Ovary (tissue), 9 donors: ENCODE measurements around the gene PLCB2. TPM values are rescaled to one million over a fixed set of nuclear protein-coding genes. Genes with fewer than 3 reads are reported as not detected.

Source experiments
- DNase-seq, 5 donors: peaks; one replicate each; pipeline ENCODE4 v3.0.0-alpha.2; 2019 to 2020
- H3K27ac ChIP-seq, 2 donors: fragments of 200-600 bp; one replicate each; pipeline versions ENCODE4 v1.5.1 to v1.8.0; 2019 to 2022
- H3K27me3 ChIP-seq: fragments of 200-600 bp; one replicate; pipeline ENCODE4 v1.8.0; 2022
- H3K36me3 ChIP-seq: fragments of 200-600 bp; sonication (generic); one replicate; pipeline ENCODE4 v1.5.1; 2019
- H3K4me1 ChIP-seq: one replicate; pipeline ENCODE4 v1.8.1; 2013; ENCODE audit warnings: mild to moderate bottlenecking, moderate library complexity; ENCODE audit not compliant: insufficient read depth
- H3K4me3 ChIP-seq: fragments of 200-600 bp; sonication (generic); one replicate; pipeline ENCODE4 v1.5.1; 2017
- H3K9me3 ChIP-seq, 2 donors: fragments of 200-600 bp in 1 of 2; sonication (generic) in 1 of 2; one replicate each; pipeline versions ENCODE4 v1.5.1 to v1.8.1; 2013 to 2019; ENCODE audit warnings: mild to moderate bottlenecking in 1 of 2, moderate library complexity in 1 of 2
- EP300 ChIP-seq: sonication (generic); formaldehyde crosslinking; IDR thresholded peaks from one replicate; pipeline ENCODE4 v1.6.1; 2017; ENCODE audit warnings: antibody characterized with exemption
- POLR2A ChIP-seq: fragments of 450-650 bp; IDR thresholded peaks from one replicate; pipeline ENCODE4 v1.6.1; 2017; ENCODE audit warnings: antibody characterized with exemption, mild to moderate bottlenecking, moderate library complexity
- WGBS, 3 donors: extraction: QIAGEN DNeasy Blood & Tissue Kit in 1 of 3; methylation state at CpG; one replicate each; pipeline versions ENCODE4 v1.1.5 to v1.1.7; 2013 to 2017; 5-methylcytosine and 5-hydroxymethylcytosine counted together
- intact Hi-C, 4 donors: fragments of 100-400 bp; cut with DNase I; formaldehyde crosslinking; loops; one replicate each; pipeline versions ENCODE4 v1.11.0 to v1.15.1; 2022 to 2023
- polyA plus RNA-seq, 2 donors: library from polyadenylated mRNA; stranded (reverse); fragments of 200-250 nt in 1 of 2; fragments of 350-450 nt in 1 of 2; fragmentation: Illumina TruSeq in 1 of 2; extraction: RNeasy Lipid Tissue Mini Kit (QIAGEN cat#74804) in 1 of 2; gene quantifications; one replicate each; pipeline ENCODE4 v1.2.3, GENCODE V29; 2013 to 2014
- total RNA-seq, 7 donors: library from RNA; depleted of rRNA in 2 of 7; stranded (reverse); fragments of >200 nt in 2 of 7; fragmentation: NEBNext Ultra II Directional in 3 of 7; extraction: Animal tissue kit (Norgen Biotek cat#: 25700) in 3 of 7; gene quantifications; one replicate each; pipeline versions ENCODE4 v1.1.0 to v1.2.4, GENCODE V29; 2016 to 2023
- TF ChIP-seq, protein P1 (sequence below), 3 donors: fragments of 450-650 bp in 2 of 3; fragments of 200-600 bp in 1 of 3; IDR thresholded peaks; one replicate each; pipeline versions ENCODE4 v1.5.1 to v1.8.0; 2016 to 2022; ENCODE audit warnings: antibody characterized with exemption in 3 of 3, mild to moderate bottlenecking in 1 of 3
- donor health status: DM: no; HTN: no; CAD: no; lungs with moderate emphysema.
- donor health status: DM: no; HTN: no; CAD: no.
- donor health status: Bipolar disorder and iron deficiency.
- donor health status: DM: yes; HTN: yes; CAD: no.
- donor health status: DM: no; HTN: no; CAD: no.
- donor health status: DM: yes; HTN: yes; CAD: no.

PLCB2 gene
- total and polyA plus RNA-seq, 9 donors, result 1.9 to 13.9 (median 6.0) TPM

- H3K4me3 ChIP-seq, result no peak overlapping the region
- no peak for DNase-seq
- no peaks in the 10 kb centered on the region for H3K27me3 ChIP-seq
- no peak overlapping the region for H3K27ac ChIP-seq
- 94 to 100% (median 97%) methylated on average over 5 of the region's 5 CpGs for WGBS, 3 donors
- no peaks in the 10 kb centered on the region for H3K36me3 ChIP-seq
- H3K9me3 ChIP-seq, result no peaks in the 10 kb centered on the region
- no peaks in the 10 kb centered on the region for H3K4me1 ChIP-seq
- TF ChIP-seq, protein P1, sequence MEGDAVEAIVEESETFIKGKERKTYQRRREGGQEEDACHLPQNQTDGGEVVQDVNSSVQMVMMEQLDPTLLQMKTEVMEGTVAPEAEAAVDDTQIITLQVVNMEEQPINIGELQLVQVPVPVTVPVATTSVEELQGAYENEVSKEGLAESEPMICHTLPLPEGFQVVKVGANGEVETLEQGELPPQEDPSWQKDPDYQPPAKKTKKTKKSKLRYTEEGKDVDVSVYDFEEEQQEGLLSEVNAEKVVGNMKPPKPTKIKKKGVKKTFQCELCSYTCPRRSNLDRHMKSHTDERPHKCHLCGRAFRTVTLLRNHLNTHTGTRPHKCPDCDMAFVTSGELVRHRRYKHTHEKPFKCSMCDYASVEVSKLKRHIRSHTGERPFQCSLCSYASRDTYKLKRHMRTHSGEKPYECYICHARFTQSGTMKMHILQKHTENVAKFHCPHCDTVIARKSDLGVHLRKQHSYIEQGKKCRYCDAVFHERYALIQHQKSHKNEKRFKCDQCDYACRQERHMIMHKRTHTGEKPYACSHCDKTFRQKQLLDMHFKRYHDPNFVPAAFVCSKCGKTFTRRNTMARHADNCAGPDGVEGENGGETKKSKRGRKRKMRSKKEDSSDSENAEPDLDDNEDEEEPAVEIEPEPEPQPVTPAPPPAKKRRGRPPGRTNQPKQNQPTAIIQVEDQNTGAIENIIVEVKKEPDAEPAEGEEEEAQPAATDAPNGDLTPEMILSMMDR (IDR thresholded peaks at IDR 0.05), result no peak
- TF ChIP-seq EP300 (no peak), POLR2A (no peak)
- intact Hi-C loops, result no loop called here
Measured at GRCh38 chr15:40306371-40306770, 1.4 kb downstream of the PLCB2 start.

- intact Hi-C loops, result no loop called here
- H3K4me3 ChIP-seq, result no peak overlapping the region
- WGBS, 3 donors, result 89 to 92% (median 89%) methylated on average over 4 of the region's 4 CpGs
- TF ChIP-seq EP300 (no peak), POLR2A (no peak)
- TF ChIP-seq, protein P1 (IDR thresholded peaks at IDR 0.05), result no peak
- DNase-seq, result no peak
- H3K9me3 ChIP-seq, result no peaks in the 10 kb centered on the region
- H3K27ac ChIP-seq, result no peak overlapping the region
- no peaks in the 10 kb centered on the region for H3K36me3 ChIP-seq
- no peaks in the 10 kb centered on the region for H3K27me3 ChIP-seq
- no peaks in the 10 kb centered on the region for H3K4me1 ChIP-seq
Measured at GRCh38 chr15:40305281-40305680, 2.5 kb downstream of the PLCB2 start.

DNA sequence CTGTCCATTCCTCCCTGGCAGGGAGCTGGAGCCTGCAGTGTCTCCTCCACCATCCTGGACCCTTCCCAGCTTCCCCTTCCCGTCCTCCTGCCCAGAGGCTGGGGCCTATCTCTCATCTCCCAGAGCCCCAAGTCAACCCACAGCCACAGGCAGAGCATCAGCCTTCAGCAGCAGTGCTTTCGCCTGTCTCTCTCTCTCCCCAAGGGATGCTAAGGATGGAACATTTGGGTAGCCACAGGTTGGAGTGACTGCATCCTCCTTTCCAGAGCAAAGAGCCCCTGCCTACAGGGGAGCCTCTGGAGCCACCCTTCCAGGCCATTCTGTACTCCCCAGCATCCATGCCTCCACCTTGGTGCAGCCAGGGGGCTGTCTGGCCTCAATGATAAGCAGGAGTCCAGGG, 4.2 kb downstream of the PLCB2 start:
- H3K4me1 ChIP-seq, result no peaks in the 10 kb centered on the region
- intact Hi-C loops, result no loop called here
- no peak overlapping the region for H3K27ac ChIP-seq
- H3K9me3 ChIP-seq, result no peaks in the 10 kb centered on the region
- no peak for DNase-seq
- no peaks in the 10 kb centered on the region for H3K27me3 ChIP-seq
- H3K4me3 ChIP-seq, result no peak overlapping the region
- no peak for TF ChIP-seq POLR2A
- TF ChIP-seq, protein P1 (IDR thresholded peaks at IDR 0.05), result no peak
- TF ChIP-seq EP300, result no peak
- H3K36me3 ChIP-seq, result no peaks in the 10 kb centered on the region
- 89 to 92% (median 92%) methylated on average over 2 of the region's 2 CpGs for WGBS, 3 donors

DNA sequence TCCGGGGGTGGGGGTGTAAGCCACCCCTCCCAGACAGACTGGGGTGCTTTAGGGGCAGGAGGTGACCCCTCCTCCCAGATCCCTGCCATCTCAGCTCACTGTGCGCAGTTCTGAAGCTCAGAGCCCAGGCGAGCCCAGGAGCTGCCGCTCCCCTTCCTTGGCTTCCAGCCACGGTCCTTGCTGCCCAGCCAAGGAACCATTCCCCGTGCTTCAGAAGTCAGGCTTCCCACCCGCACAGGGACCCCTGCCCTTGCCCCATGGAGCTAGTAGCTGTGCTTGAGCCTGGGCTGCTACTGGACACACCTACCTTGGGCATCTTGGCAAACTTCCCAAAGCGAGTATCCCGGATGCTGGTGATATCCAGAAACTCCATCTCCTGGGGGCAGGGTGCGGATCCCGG, 4.8 kb downstream of the PLCB2 start:
- no peak overlapping the region for H3K27ac ChIP-seq
- H3K4me1 ChIP-seq, result no peaks in the 10 kb centered on the region
- TF ChIP-seq, protein P1 (IDR thresholded peaks at IDR 0.05), result no peak
- no peaks in the 10 kb centered on the region for H3K9me3 ChIP-seq
- no peak for DNase-seq
- no peaks in the 10 kb centered on the region for H3K36me3 ChIP-seq
- H3K4me3 ChIP-seq, result no peak overlapping the region
- H3K27me3 ChIP-seq, result no peaks in the 10 kb centered on the region
- WGBS, 3 donors, result 51 to 65% (median 61%) methylated on average over 10 to 11 of the region's 11 CpGs
- intact Hi-C loops, result no loop called here
